Omental fat pad (tissue), 4 donors: ENCODE results near the gene HTR3A. TPM values are rescaled to one million over a fixed set of nuclear protein-coding genes. Genes with fewer than 3 reads are reported as not detected.
A peak's percentile ranks its signal among the peaks of the same experiment; 100 is the strongest.

ENCODE experiments used
- ATAC-seq: fragments of 150-250 bp; one replicate; pipeline ENCODE4 v1.9.1; 2016; ENCODE audit warnings: mild to moderate bottlenecking, moderate library complexity; ENCODE audit not compliant: low FRiP score
- DNase-seq: peaks from one replicate; pipeline ENCODE4 v3.0.0-alpha.2; 2019; ENCODE audit warnings: low spot score
- total RNA-seq, 4 donors: library from RNA; depleted of rRNA; stranded (reverse); fragments of >200 nt; gene quantifications; one replicate each; pipeline ENCODE4 v1.1.0, GENCODE V29; 2016
- TF ChIP-seq, protein P1 (sequence below), 3 donors: fragments of 450-650 bp; IDR thresholded peaks; one replicate each; pipeline ENCODE4 v1.5.1; 2016 to 2017; ENCODE audit warnings: antibody characterized with exemption in 3 of 3, mild to moderate bottlenecking in 3 of 3, moderate library complexity in 2 of 3

Gene HTR3A
- total RNA-seq, 4 donors from 2014 or later = 0.88 TPM; not detected in 3

- no peak for DNase-seq
- TF ChIP-seq, protein P1, sequence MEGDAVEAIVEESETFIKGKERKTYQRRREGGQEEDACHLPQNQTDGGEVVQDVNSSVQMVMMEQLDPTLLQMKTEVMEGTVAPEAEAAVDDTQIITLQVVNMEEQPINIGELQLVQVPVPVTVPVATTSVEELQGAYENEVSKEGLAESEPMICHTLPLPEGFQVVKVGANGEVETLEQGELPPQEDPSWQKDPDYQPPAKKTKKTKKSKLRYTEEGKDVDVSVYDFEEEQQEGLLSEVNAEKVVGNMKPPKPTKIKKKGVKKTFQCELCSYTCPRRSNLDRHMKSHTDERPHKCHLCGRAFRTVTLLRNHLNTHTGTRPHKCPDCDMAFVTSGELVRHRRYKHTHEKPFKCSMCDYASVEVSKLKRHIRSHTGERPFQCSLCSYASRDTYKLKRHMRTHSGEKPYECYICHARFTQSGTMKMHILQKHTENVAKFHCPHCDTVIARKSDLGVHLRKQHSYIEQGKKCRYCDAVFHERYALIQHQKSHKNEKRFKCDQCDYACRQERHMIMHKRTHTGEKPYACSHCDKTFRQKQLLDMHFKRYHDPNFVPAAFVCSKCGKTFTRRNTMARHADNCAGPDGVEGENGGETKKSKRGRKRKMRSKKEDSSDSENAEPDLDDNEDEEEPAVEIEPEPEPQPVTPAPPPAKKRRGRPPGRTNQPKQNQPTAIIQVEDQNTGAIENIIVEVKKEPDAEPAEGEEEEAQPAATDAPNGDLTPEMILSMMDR (IDR thresholded peaks at IDR 0.05) = no peak
- ATAC-seq = no peak
Measured at GRCh38 chr11:113989916-113990315, 15.0 kb downstream of the HTR3A start.

DNA sequence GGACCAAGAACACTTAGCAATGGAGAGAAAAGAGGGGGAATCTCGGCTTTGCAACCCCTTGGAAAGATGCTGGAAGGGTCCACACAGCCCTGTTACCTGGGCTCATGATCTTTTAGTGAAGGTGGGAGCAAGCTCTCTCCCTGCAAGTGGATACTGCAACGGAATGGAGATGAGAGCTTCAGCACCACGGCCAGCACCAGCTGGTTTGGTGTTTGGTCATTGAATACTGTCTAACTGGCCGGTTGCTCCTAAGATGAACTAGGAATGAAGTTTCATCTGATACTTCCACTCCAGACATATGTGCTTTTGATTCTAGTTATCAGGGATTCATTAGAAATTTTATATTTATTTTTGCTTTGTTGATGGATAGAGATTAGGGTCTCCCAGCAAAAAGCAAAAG, 16.3 kb downstream of the HTR3A start:
- DNase-seq (no peak), ATAC-seq (no peak)
- TF ChIP-seq, protein P1 (IDR thresholded peaks at IDR 0.05) = no peak

GRCh38 chr11:113991718-113992458, 17.0 kb downstream of the HTR3A start:
- ATAC-seq (no peak), DNase-seq (no peak)
- TF ChIP-seq, protein P1 (IDR thresholded peaks at IDR 0.05) = no peak

- DNase-seq (no peak), ATAC-seq (no peak)
- TF ChIP-seq, protein P1 (IDR thresholded peaks at IDR 0.05) = no peak
Measured at GRCh38 chr11:113992459-113993110, 17.7 kb downstream of the HTR3A start.

DNA sequence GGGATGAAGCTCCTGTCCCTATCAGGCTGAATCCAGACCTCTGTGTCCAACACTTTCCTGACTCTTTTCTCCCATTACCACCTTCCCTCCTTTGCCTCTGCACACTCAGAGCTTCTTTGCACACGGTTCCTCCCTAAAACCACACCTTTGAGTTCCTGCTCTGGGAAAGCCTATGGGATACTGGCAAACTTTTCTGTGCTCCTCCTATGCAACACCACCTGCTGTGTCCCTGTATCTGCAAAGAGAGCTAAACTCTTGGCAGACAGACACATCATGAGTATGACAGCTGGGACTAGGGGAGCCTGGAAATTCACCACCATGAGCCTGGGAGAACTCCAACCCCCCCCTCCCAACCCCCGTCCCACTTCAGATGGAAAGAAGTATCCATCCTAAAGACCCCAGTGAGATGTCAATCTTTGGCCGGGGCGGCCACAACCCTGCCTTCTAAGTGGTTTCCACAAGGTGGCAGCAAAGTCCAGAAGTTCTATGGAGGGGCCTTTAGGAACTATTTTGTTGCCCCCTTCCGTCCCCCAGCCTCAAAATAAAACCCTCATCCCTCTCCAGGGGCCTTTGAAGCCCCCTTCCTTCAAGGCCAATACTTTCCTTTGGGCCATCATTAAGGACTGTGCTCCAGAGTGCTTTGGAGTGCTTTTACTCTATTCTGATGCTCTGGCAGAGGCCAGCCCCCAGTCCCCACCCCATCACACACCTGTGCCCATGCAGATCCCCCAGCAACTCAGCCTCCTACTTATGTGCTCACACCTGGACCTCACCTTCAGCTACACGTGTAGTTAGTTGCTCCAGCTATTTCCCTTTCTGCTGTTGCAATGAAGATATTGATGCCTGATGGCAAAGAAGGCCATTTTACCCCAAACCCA, 19.4 kb downstream of the HTR3A start:
- no peak for DNase-seq

DNA sequence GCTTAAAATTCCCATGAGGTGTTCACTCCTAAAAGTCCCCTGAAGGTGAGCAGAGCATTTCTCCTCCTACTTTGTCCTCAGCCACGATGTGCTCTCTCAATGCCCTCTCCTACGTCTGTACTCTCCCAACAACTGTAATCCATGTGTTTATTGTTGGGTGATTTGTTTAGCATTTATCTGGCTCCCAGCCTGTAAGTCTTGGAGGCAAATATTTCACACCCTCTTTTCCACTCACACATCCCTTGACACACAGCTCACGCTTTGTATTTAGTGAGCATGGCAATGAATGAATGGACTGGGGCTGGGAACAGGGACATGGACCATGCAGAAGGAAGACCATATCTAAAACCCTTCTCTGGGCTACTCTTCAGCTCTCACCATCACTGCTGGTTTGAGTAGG, 22.6 kb downstream of the HTR3A start:
- TF ChIP-seq, protein P1 (IDR thresholded peaks at IDR 0.05) = no peak
- ATAC-seq (no peak), DNase-seq (no peak)

More for the DNA sequence above, 19.4 kb downstream of the HTR3A start:
- TF ChIP-seq, protein P1 (IDR thresholded peaks at IDR 0.05) = peak in 1 of 3 donors; percentile 42
- no peak for ATAC-seq
